ENCODE results near the gene MBOAT2. TPM values are rescaled to one million over a fixed set of nuclear protein-coding genes. Genes with fewer than 3 reads are reported as not detected.

The MBOAT2 gene
- total and polyA plus RNA-seq, 2 of the 13 experiments (the other 11 are each of a cell fraction or from before 2014, with no cell fraction given): 0.11 to 0.36 TPM

GRCh38 chr2:8836971-8837794, 166.3 kb downstream of the MBOAT2 start, which contains the start of gene KIDINS220 (continued):
- TF ChIP-seq, protein P1, sequence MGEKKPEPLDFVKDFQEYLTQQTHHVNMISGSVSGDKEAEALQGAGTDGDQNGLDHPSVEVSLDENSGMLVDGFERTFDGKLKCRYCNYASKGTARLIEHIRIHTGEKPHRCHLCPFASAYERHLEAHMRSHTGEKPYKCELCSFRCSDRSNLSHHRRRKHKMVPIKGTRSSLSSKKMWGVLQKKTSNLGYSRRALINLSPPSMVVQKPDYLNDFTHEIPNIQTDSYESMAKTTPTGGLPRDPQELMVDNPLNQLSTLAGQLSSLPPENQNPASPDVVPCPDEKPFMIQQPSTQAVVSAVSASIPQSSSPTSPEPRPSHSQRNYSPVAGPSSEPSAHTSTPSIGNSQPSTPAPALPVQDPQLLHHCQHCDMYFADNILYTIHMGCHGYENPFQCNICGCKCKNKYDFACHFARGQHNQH (CRISPR knock-in tag; IDR thresholded peaks at IDR 0.05): peak; percentile 66; the same call in 1 of the 2 replicates
- TF ChIP-seq FOXJ3 (CRISPR knock-in tag; IDR thresholded peaks at IDR 0.05; ENCODE audit: borderline replicate concordance) (no peak; the same call in 1 of the 2 replicates), FOXC1 (CRISPR knock-in tag; IDR thresholded peaks at IDR 0.05; ENCODE audit: borderline replicate concordance) (peak; percentile 53; the same call in 1 of the 2 replicates), CHD4 (IDR thresholded peaks at IDR 0.05; ENCODE audit: borderline replicate concordance, low read length) (no peak), KMT2A (CRISPR knock-in tag; IDR thresholded peaks at IDR 0.05) (peak; percentile 81), ZMYM2 (CRISPR knock-in tag; IDR thresholded peaks at IDR 0.05) (no peak), ZNF34 (CRISPR knock-in tag; IDR thresholded peaks at IDR 0.05; ENCODE audit: borderline replicate concordance) (no peak), CENPT (CRISPR knock-in tag; IDR thresholded peaks at IDR 0.05; ENCODE audit: low read depth) (no peak), ZNF280D (CRISPR knock-in tag; IDR thresholded peaks at IDR 0.05) (no peak), ZIK1 (CRISPR knock-in tag; IDR thresholded peaks at IDR 0.05; ENCODE audit: borderline replicate concordance, low read depth) (peak; percentile 82; the same call in 1 of the 2 replicates), JUND (CRISPR knock-in tag; IDR thresholded peaks at IDR 0.05) (no peak), ZNF317 (CRISPR knock-in tag; IDR thresholded peaks at IDR 0.05) (no peak), THAP9 (CRISPR knock-in tag; IDR thresholded peaks at IDR 0.05; ENCODE audit: borderline replicate concordance) (peak; percentile 61; the same call in 1 of the 2 replicates), POLR2AphosphoS5 (IDR thresholded peaks at IDR 0.05; ENCODE audit: low read depth, low read length) (peak; percentile 95), FOXK2 (IDR thresholded peaks at IDR 0.05) (no peak), KDM5A (IDR thresholded peaks at IDR 0.05; ENCODE audit: borderline replicate concordance, low read length) (peak; percentile 73)
- TF ChIP-seq, protein P2, sequence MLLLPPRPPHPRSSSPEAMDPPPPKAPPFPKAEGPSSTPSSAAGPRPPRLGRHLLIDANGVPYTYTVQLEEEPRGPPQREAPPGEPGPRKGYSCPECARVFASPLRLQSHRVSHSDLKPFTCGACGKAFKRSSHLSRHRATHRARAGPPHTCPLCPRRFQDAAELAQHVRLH (CRISPR knock-in tag; IDR thresholded peaks at IDR 0.05; ENCODE audit: borderline replicate concordance, low read depth): no peak
- TF ChIP-seq, protein P3, sequence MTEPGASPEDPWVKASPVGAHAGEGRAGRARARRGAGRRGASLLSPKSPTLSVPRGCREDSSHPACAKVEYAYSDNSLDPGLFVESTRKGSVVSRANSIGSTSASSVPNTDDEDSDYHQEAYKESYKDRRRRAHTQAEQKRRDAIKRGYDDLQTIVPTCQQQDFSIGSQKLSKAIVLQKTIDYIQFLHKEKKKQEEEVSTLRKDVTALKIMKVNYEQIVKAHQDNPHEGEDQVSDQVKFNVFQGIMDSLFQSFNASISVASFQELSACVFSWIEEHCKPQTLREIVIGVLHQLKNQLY (CRISPR knock-in tag; IDR thresholded peaks at IDR 0.05): peak; percentile 74
- TF ChIP-seq, protein P4, sequence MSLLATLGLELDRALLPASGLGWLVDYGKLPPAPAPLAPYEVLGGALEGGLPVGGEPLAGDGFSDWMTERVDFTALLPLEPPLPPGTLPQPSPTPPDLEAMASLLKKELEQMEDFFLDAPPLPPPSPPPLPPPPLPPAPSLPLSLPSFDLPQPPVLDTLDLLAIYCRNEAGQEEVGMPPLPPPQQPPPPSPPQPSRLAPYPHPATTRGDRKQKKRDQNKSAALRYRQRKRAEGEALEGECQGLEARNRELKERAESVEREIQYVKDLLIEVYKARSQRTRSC (CRISPR knock-in tag; IDR thresholded peaks at IDR 0.05; ENCODE audit: low read depth): no peak

Measured in HepG2 (cell line).